Activated naive CD8-positive, alpha-beta T cell (primary cell): ENCODE data around the gene GNPAT.

Experiments used
- H3K27ac Mint-ChIP-seq: one replicate; pipeline ENCODE4 v1.8.0; 2021; ENCODE audit warnings: mixed read lengths
- H3K27me3 Mint-ChIP-seq: one replicate; pipeline ENCODE4 v1.8.0; 2021; ENCODE audit warnings: mixed read lengths
- H3K36me3 Mint-ChIP-seq: one replicate; pipeline ENCODE4 v1.8.0; 2021; ENCODE audit warnings: mixed read lengths
- H3K4me1 Mint-ChIP-seq: one replicate; pipeline ENCODE4 v1.8.0; 2021; ENCODE audit warnings: low read depth, mixed read lengths
- H3K4me3 Mint-ChIP-seq: one replicate; pipeline ENCODE4 v1.8.0; 2021; ENCODE audit warnings: mild to moderate bottlenecking, mixed read lengths
- H3K9me3 Mint-ChIP-seq: one replicate; pipeline ENCODE4 v1.8.0; 2021; ENCODE audit warnings: low read depth, mixed read lengths

The GNPAT gene

GRCh38 chr1:231240883-231241735 is at the start of gene GNPAT:
TSS of gene GNPAT (plus strand) at chr1:231241212. CDS start at chr1:231241379, 167 bp downstream.
- Mint-ChIP-seq H3K27me3 (no peaks in the 10 kb centered on the region), H3K27ac (peak within 1 kb of the TSS; percentile 96), H3K4me3 (peak within 1 kb of the TSS; percentile 99), H3K36me3 (peaks cover 23% of the 10 kb centered on the region), H3K4me1 (peaks cover 63% of the 10 kb centered on the region), H3K9me3 (no peaks in the 10 kb centered on the region)

GRCh38 chr1:231192620-231193163 is 48.3 kb upstream of the GNPAT start:
- Mint-ChIP-seq H3K4me1 (no peaks in the 10 kb centered on the region), H3K9me3 (no peaks in the 10 kb centered on the region), H3K27me3 (peaks cover 4% of the 10 kb centered on the region), H3K27ac (no peak overlapping the region), H3K36me3 (no peaks in the 10 kb centered on the region), H3K4me3 (no peak overlapping the region)

GRCh38 chr1:231193710-231194340 is 47.2 kb upstream of the GNPAT start:
- Mint-ChIP-seq H3K27me3 (no peaks in the 10 kb centered on the region), H3K9me3 (no peaks in the 10 kb centered on the region), H3K36me3 (no peaks in the 10 kb centered on the region), H3K27ac (no peak overlapping the region), H3K4me3 (no peak overlapping the region), H3K4me1 (no peaks in the 10 kb centered on the region)

- Mint-ChIP-seq H3K27me3 (peaks cover 2% of the 10 kb centered on the region), H3K4me3 (no peak overlapping the region), H3K9me3 (no peaks in the 10 kb centered on the region), H3K27ac (no peak overlapping the region), H3K36me3 (no peaks in the 10 kb centered on the region), H3K4me1 (no peaks in the 10 kb centered on the region)
Observed at GRCh38 chr1:231194476-231194842, 46.6 kb upstream of the GNPAT start.

GRCh38 chr1:231194843-231195516 is 46.0 kb upstream of the GNPAT start:
- H3K4me3 Mint-ChIP-seq, result no peak overlapping the region
- no peak overlapping the region for H3K27ac Mint-ChIP-seq
- no peaks in the 10 kb centered on the region for H3K9me3 Mint-ChIP-seq
- no peaks in the 10 kb centered on the region for H3K36me3 Mint-ChIP-seq
- H3K4me1 Mint-ChIP-seq, result no peaks in the 10 kb centered on the region
- peaks cover 2% of the 10 kb centered on the region for H3K27me3 Mint-ChIP-seq

- Mint-ChIP-seq H3K9me3 (no peaks in the 10 kb centered on the region), H3K4me1 (peaks cover under 1% of the 10 kb centered on the region), H3K27me3 (peaks cover 2% of the 10 kb centered on the region), H3K4me3 (no peak overlapping the region), H3K27ac (no peak overlapping the region), H3K36me3 (no peaks in the 10 kb centered on the region)
Observed at GRCh38 chr1:231196307-231196706, 44.7 kb upstream of the GNPAT start.

- H3K4me3 Mint-ChIP-seq, result no peak overlapping the region
- peaks cover 2% of the 10 kb centered on the region for H3K27me3 Mint-ChIP-seq
- H3K4me1 Mint-ChIP-seq, result peaks cover 4% of the 10 kb centered on the region
- H3K36me3 Mint-ChIP-seq, result no peaks in the 10 kb centered on the region
- no peak overlapping the region for H3K27ac Mint-ChIP-seq
- H3K9me3 Mint-ChIP-seq, result no peaks in the 10 kb centered on the region
Observed at GRCh38 chr1:231196728-231197127, 44.3 kb upstream of the GNPAT start.

- Mint-ChIP-seq H3K4me1 (peaks cover 10% of the 10 kb centered on the region), H3K27ac (no peak overlapping the region), H3K9me3 (no peaks in the 10 kb centered on the region), H3K36me3 (no peaks in the 10 kb centered on the region), H3K27me3 (peaks cover 2% of the 10 kb centered on the region), H3K4me3 (no peak overlapping the region)
Observed at GRCh38 chr1:231199868-231200267, 41.1 kb upstream of the GNPAT start.

- Mint-ChIP-seq H3K4me1 (peaks cover 10% of the 10 kb centered on the region), H3K9me3 (no peaks in the 10 kb centered on the region), H3K27ac (no peak overlapping the region), H3K27me3 (peaks cover 2% of the 10 kb centered on the region), H3K4me3 (no peak overlapping the region), H3K36me3 (no peaks in the 10 kb centered on the region)
Observed at GRCh38 chr1:231200388-231201031, 40.5 kb upstream of the GNPAT start.

- H3K4me3 Mint-ChIP-seq, result no peak overlapping the region
- no peak overlapping the region for H3K27ac Mint-ChIP-seq
- no peaks in the 10 kb centered on the region for H3K36me3 Mint-ChIP-seq
- no peaks in the 10 kb centered on the region for H3K9me3 Mint-ChIP-seq
- peaks cover 2% of the 10 kb centered on the region for H3K27me3 Mint-ChIP-seq
- peaks cover 10% of the 10 kb centered on the region for H3K4me1 Mint-ChIP-seq
Observed at GRCh38 chr1:231201375-231201978, 39.5 kb upstream of the GNPAT start.

GRCh38 chr1:231201979-231202633 is 38.9 kb upstream of the GNPAT start:
- Mint-ChIP-seq H3K4me3 (no peak overlapping the region), H3K27me3 (peaks cover 2% of the 10 kb centered on the region), H3K36me3 (no peaks in the 10 kb centered on the region), H3K9me3 (no peaks in the 10 kb centered on the region), H3K4me1 (peaks cover 10% of the 10 kb centered on the region), H3K27ac (no peak overlapping the region)

GRCh38 chr1:231203259-231204057 is 37.6 kb upstream of the GNPAT start:
- Mint-ChIP-seq H3K36me3 (no peaks in the 10 kb centered on the region), H3K27me3 (peaks cover 2% of the 10 kb centered on the region), H3K4me1 (peaks cover 10% of the 10 kb centered on the region), H3K27ac (no peak overlapping the region), H3K4me3 (no peak overlapping the region), H3K9me3 (no peaks in the 10 kb centered on the region)

- no peak overlapping the region for H3K27ac Mint-ChIP-seq
- H3K27me3 Mint-ChIP-seq, result no peaks in the 10 kb centered on the region
- peaks cover 13% of the 10 kb centered on the region for H3K4me1 Mint-ChIP-seq
- no peak overlapping the region for H3K4me3 Mint-ChIP-seq
- no peaks in the 10 kb centered on the region for H3K9me3 Mint-ChIP-seq
- H3K36me3 Mint-ChIP-seq, result no peaks in the 10 kb centered on the region
Observed at GRCh38 chr1:231206856-231207255, 34.2 kb upstream of the GNPAT start.
